T47D (cell line): ENCODE results near the gene ZDHHC17.
A peak's percentile ranks its signal among the peaks of the same experiment; 100 is the strongest.

Experiments
- DNase-seq, 2 experiments: peaks; one replicate each; pipeline versions ENCODE4 v3.0.0 to v3.0.0-alpha.2; 2011 to 2012; ENCODE audit warnings: low read depth in 1 of 2, low spot score in 1 of 2
- JUND ChIP-seq: IDR thresholded peaks from 2 replicates; pipeline ENCODE4 v1.6.1; 2012; ENCODE audit warnings: low read depth
- in situ Hi-C: cut with HindIII; loops from 2 replicates; pipeline ENCODE4 v1.10.0; 2016; ENCODE audit warnings: low sequenced_read_pairs, low pct_unique_long_range_greater_than_20kb

The ZDHHC17 gene

DNA sequence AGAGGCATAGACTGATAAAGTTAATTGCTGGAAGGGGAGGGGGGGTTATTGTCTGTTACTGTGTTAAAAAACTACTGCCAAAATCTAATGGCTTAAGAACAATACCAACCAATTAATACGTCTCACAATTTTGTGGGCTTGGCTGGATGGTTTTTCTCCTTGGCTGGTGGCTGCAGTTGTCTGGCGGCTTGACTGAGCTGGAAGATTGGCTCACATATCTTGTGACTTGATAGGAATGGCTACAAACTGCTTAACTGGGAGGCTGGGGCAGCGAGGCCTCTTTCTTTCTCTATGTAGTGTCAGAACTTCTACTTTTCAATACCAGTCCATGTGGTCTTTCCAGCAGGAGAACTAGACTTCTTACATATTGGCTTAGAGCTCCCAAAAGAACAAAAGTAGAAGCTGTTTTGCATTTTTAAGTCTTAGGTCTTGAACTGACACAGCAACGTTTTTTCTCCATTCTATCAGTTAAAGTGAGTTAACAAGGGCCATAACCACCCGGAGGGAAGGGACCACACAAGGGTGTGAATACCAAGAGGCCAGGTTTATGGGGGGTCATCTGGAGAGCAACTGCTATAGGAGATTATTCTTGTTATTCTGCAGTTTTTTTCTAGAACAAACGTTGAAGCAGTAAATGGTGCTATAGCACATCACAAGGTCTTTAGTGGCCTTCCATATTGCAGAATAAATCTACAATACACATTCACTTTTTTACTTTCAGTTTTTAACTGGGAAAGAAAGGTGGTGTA, 46.9 kb downstream of the ZDHHC17 start:
- no peak for TF ChIP-seq JUND
- no peak for DNase-seq
- in situ Hi-C loops: no loop called here

DNA sequence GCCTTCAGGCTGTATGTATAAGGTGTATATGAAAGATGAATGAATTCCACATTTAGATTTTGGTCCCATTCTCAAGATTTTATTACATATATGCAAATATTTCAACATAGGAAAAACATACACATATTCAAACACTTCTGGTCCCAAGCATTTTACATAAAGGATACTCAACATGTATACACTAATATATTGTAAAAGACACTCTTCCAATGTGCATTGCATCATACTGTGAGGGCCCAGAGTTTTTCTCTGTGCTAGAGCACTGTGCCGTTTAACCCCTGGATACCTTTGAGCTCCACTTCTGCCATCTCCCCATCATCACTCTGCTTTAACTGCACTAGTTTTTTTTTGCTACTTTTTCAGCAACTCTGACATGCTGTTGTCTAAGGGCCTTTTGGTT, 48.1 kb downstream of the ZDHHC17 start:
- in situ Hi-C loops: no loop called here
- DNase-seq: no peak
- TF ChIP-seq JUND: no peak

DNA sequence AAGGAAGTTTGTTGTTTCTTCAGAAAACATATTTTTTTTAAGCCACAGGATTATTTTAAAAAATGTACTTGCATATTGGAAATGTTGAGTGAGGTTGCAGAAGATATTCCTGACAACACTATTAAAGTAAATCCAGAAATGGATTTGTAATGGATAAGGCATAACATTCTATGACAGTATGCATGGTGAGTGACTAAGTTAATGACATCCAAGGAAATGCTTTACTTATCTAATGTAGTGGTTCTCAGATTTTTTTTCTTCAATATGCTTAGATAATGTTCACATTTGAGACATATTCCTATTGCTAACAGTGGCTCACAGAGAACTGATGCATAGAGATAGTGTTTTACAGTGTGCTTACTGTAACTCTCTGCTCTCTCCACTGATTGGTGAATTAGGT, 49.4 kb downstream of the ZDHHC17 start:
- in situ Hi-C loops: no loop called here
- TF ChIP-seq JUND: no peak
- DNase-seq: no peak

DNA sequence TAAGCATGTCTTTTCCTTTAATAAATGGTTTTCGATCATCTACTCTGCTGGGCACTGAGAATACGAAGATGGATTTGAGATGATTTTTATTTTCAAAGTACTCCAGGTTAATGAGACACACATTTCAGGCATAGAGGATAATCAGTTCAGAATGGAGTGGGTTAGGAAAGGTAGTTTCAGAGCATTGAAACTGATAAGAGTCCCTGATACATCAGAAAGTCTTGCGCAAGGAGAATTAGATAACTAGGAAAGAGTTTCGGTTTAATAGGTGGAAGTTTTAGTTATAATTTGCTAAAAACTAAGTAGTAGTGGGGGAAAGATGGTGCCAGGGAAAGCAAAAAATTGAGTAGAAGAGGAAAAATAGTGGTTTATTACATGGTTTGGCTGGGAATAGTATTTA, 50.1 kb downstream of the ZDHHC17 start:
- in situ Hi-C loops: no loop called here
- no peak for TF ChIP-seq JUND
- DNase-seq: no peak

DNA sequence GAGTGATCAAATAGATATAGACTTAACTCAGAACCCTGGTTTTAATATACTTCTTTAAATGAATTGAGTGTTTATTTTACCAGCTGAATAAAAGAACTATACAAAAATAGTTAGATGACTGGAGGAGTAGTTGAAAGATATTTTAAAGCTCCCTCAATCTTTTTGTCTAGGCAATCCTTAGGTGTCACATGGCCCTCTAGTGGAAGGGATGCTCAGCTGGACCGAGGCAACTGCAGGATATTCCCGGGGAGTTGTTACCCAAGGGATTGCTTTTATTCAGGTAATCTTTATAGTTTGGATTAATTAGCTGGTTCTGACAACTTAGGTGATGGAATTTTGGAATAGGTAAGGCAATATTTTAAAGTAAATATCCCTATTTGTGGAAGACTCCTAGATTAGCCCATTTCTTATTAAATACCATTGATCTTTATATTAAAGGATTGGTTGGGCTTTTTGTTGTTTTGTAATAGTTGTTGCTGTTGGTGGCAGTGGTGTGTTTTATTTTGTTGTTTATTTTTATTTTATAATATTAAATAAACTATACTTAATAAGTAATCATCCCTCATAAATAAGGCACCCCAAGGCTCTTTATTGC, 57.1 kb downstream of the ZDHHC17 start:
- DNase-seq: peak; percentile 51 to 66
- in situ Hi-C loops: no loop called here
- no peak for TF ChIP-seq JUND

DNA sequence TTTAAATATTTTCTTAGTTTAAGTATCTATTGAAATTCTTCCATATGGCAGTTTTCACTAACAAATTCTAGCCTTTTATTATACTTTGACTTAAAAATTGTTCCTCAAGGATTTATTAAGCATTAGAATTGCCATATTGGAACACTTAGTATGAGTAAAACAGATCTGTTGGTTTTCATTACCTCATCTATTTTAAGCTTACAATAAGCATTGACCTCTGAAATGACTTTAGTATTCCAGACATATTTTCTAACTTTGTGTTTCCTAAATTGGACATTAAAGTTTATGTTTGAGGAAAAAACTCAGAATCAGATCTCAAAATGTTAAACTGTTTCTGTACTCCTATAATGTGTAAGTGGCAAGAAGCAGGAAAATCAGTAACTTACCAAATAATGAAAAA, 66.5 kb downstream of the ZDHHC17 start:
- in situ Hi-C loops: no loop called here
- no peak for DNase-seq
- no peak for TF ChIP-seq JUND

DNA sequence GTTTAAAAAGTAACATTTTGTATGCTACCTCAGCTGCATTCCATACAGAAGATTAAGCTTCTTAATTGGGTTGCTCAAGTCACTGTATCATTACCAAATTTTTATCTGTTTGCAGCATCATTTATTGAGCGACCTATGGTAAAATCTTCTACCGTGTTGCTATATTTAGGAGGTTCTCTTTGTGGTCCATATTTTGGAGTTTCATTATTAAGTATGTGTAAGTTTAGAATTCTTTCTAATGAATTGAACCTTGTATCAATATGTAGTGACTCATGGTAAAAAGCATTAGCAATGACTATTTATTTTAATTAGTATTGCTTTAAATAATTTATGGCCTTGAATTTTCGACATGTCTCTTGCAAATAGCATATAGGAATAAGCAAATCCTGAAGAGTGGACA, 72.7 kb downstream of the ZDHHC17 start:
- in situ Hi-C loops: no loop called here
- DNase-seq: no peak
- no peak for TF ChIP-seq JUND

DNA sequence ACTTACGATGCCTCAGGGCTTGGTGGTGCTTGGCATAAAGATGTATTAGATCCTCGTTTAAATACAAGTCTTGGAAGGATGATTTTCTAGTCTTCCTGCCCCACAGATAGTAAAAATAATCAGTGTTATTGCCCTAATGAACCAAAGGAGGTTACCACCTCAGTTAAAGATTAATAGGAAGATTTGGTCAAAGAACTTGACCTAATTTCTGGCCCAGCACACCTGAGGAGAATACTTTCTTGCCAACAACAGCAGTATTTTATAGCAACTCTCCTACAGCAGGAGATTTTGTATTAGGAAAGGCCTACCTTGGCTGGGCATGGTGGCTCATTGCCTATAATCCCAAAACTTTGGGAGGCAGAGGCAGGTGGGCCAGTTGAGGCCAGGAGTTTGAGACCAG, 83.3 kb downstream of the ZDHHC17 start:
- TF ChIP-seq JUND: no peak
- in situ Hi-C loops: no loop called here

DNA sequence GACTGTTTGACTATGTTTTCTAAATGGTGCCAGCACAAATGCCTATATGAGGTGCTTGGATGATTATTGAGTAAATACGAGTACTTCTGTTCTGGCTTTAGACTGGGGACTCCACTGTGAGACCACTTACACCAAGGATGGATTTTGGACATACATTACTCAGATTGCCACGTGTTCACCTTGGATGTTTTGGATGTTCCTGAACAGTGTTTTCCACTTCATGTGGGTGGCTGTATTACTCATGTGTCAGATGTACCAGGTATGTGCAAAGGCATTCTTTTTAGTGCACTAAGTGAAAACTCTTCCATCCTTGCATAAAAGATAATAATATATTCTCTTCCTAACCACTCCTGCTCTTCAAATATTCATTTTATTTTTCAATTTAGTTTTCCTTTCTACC, 84.2 kb downstream of the ZDHHC17 start:
- in situ Hi-C loops: no loop called here

More for the DNA sequence above, 83.3 kb downstream of the ZDHHC17 start:
- no peak for DNase-seq

DNA sequence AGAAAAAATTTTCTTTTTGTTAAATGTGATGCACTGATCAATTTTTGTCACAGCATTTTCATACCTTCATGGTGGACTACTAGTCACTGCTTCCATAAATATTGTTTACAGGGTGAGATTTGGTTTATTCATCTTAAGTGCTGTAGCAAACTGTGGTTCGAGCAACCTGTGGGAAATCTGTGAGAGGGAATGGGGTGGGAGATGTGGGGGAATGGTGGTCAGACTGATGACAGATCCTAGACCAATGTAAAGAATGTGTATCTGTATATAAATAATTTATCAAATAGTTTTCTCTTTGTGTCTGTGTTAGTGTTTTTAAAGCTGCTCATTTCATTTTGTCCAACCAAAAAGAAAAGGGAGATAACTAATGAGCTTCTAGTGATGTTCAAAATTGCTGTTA, 88.2 kb downstream of the ZDHHC17 start:
- in situ Hi-C loops: no loop called here
- no peak for DNase-seq
- no peak for TF ChIP-seq JUND

More for the DNA sequence above, 84.2 kb downstream of the ZDHHC17 start:
- TF ChIP-seq JUND: no peak
- no peak for DNase-seq

DNA sequence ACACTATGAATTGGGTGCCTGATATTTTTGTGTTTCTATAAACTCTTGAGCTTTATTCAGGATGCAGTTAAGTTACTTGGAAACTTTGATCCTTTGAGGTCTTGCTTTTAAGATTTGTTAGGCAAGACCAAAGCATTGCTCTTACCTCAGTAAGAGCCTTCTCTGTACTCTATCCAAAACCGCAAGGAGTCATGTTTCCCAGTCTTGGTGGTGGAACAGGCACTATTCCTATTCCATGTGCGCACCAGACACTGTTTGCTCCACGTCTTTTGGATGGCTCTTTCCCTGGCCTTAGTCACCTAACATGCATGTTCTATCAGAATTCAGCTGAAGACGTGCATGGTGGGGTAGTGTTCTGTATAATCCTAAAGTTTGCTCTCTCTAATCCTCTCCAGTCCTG, 91.4 kb downstream of the ZDHHC17 start:
- no peak for TF ChIP-seq JUND
- DNase-seq: no peak
- in situ Hi-C loops: no loop called here

DNA sequence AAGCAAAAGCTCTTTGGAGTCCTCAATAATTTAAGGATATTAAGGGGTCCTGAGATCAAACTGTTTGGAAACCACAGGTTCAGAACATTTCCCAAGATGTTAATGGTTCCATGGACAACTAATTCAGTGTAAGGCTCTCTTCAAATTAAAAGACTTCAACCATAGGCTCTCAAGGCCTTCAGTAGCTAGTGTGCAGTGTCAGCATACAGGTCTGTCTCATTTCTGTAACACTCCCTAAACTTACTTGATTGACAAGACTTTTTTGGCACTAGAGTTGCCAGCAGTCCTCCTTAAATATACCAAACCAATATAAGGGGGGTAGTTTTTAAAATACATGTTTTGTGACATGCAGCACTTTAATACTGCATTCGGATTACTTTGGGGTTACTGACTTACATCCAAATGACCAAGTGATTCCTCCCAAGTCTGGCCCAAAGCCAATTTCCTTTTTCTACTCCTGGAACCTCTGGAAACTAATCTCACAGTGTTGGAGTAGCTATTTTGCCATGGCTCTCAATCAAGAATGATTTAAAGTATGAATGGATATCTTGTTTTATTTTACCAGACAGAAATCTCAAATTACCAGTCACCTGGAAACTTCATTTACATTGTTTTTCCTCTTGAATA, 92.2 kb downstream of the ZDHHC17 start:
- in situ Hi-C loops: no loop called here
- no peak for DNase-seq
- TF ChIP-seq JUND: no peak

DNA sequence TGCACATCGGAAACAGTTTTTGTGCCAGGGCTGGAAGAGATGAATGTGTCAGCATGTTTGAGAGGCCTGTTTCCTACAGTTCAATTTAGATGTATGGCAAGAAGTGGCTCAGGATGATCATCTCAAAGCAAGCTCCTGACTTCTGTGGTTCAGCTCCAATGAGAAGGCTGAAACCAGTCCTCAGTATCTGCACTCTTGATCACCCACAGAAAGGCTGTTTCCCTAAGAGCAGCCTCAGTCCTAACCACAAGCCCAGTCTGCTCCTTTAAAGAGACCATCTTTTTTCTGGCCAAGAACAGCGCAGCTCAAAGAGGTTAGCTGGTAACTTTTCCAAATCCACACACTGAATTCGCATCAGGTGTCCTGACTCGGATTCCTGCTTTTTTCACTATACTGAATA, 95.7 kb downstream of the ZDHHC17 start:
- TF ChIP-seq JUND: no peak

More for the DNA sequence above, 95.7 kb downstream of the ZDHHC17 start:
- DNase-seq: no peak
- in situ Hi-C loops: no loop called here
